ENCODE results near the gene AKT1. TPM values are rescaled to one million over a fixed set of nuclear protein-coding genes. Genes with fewer than 3 reads are reported as not detected.

AKT1 gene
- total RNA-seq, 1 donor from 2014 or later = 155 TPM

DNA sequence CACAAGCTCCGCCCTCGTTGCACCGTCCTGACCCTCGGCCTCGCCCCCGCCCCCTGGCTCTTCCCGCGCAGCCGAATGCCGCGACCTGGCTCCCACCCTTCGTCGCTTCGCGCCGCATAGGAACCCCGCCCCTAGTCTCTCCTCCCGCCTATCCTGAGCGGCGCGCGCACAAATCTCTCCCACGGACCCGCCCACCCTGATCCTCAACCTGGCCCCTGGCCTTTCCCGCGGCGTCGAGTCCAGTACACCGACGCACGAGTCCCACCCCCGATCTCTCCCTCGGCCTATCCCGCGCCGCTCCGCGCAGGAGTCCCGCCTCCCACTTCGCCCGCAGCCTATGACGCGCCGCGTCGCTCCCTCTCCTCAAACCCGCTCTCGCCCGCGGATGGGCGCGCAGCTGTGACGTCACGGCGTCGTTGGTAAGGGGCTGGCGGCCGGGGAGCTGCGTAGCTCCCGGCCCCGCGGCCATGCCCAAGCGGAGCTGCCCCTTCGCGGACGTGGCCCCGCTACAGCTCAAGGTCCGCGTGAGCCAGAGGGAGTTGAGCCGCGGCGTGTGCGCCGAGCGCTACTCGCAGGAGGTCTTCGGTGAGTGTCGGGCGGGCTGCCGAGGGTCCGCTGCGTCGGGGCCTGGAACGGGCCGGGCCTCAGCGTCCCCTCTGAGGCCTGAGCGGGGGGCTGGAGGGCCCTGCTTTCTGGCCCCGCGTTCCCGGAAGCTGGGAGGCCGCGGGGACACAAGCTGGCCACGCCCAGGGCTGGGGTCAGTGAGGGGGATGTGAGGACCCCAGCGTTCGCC, 42.6 kb downstream of the AKT1 start, which contains the start of gene SIVA1:
TSS of gene SIVA1 (plus strand) at position 413 of the 793 bp plus-strand sequence. CDS start at position 468, 55 bp downstream.
- TF ChIP-seq EZH2 (IDR thresholded peaks at IDR 0.05; ENCODE audit: insufficient read depth, low read length) = no peak
- TF ChIP-seq, protein P1, sequence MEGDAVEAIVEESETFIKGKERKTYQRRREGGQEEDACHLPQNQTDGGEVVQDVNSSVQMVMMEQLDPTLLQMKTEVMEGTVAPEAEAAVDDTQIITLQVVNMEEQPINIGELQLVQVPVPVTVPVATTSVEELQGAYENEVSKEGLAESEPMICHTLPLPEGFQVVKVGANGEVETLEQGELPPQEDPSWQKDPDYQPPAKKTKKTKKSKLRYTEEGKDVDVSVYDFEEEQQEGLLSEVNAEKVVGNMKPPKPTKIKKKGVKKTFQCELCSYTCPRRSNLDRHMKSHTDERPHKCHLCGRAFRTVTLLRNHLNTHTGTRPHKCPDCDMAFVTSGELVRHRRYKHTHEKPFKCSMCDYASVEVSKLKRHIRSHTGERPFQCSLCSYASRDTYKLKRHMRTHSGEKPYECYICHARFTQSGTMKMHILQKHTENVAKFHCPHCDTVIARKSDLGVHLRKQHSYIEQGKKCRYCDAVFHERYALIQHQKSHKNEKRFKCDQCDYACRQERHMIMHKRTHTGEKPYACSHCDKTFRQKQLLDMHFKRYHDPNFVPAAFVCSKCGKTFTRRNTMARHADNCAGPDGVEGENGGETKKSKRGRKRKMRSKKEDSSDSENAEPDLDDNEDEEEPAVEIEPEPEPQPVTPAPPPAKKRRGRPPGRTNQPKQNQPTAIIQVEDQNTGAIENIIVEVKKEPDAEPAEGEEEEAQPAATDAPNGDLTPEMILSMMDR (IDR thresholded peaks at IDR 0.05; ENCODE audit: insufficient read depth, low read depth, low read length) = no peak
- DNase-seq (ENCODE audit: low read depth) = peak; percentile 97
- Histone ChIP-seq H3K36me3 (ENCODE audit: insufficient read depth, low read length) (peaks cover 8% of the 10 kb centered on the region), H3K4me1 (ENCODE audit: insufficient read depth, low read length) (peaks cover 21% of the 10 kb centered on the region), H4K20me1 (ENCODE audit: insufficient read depth, low read length) (peaks cover 47% of the 10 kb centered on the region), H2AFZ (ENCODE audit: low read depth, low read length) (peak within 1 kb of the TSS; percentile 91), H3K9ac (ENCODE audit: low read length) (peak within 1 kb of the TSS; percentile 90), H3K9me3 (ENCODE audit: insufficient read depth, low read depth, low read length) (no peaks in the 10 kb centered on the region), H3K4me3 (ENCODE audit: insufficient read depth, low read depth, low read length) (peak within 1 kb of the TSS; percentile 74), H3K79me2 (ENCODE audit: insufficient read depth, low read length) (peaks cover 44% of the 10 kb centered on the region), H3K27me3 (ENCODE audit: insufficient read depth, low read length) (no peaks in the 10 kb centered on the region), H3K4me2 (ENCODE audit: low read length) (peak within 1 kb of the TSS; percentile 100), H3K27ac (ENCODE audit: low read depth, low read length) (peak within 1 kb of the TSS; percentile 82)
- peaks cover 21% of the 10 kb centered on the region for H3K4me1 Mint-ChIP-seq (ENCODE audit: low read depth, unreplicated experiment)
- no peaks in the 10 kb centered on the region for H3K9me3 Mint-ChIP-seq (ENCODE audit: unreplicated experiment)
- FAIRE-seq = peak; percentile 17
- peak within 1 kb of the TSS; percentile 91 for H3K4me3 Mint-ChIP-seq (ENCODE audit: unreplicated experiment)
- peaks cover 3% of the 10 kb centered on the region for H3K36me3 Mint-ChIP-seq (ENCODE audit: low read depth, unreplicated experiment)
- no peaks in the 10 kb centered on the region for H3K27me3 Mint-ChIP-seq (ENCODE audit: low read depth, unreplicated experiment)
- peak within 1 kb of the TSS; percentile 89 for H3K27ac Mint-ChIP-seq (ENCODE audit: unreplicated experiment)

DNA sequence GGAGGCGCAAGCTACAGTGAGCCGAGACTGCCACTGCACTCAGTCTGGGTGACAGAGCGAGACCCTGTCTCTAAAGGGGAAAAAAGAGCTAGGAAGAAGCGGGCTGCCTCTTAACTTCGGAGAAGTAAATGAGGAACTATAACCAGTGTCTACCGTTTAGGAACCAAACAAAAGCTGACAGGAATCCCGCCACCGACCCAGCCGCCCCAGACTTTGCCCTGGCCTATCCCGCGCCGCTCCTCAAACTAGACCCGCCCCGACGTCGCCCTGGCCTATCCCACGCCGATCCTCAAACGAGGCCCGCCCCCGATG, 43.2 kb downstream of the AKT1 start:
- H3K4me3 Mint-ChIP-seq (ENCODE audit: unreplicated experiment) = peak overlapping the region; percentile 91

More for the DNA sequence above, 43.2 kb downstream of the AKT1 start:
- Mint-ChIP-seq H3K4me1 (ENCODE audit: low read depth, unreplicated experiment) (peaks cover 21% of the 10 kb centered on the region), H3K36me3 (ENCODE audit: low read depth, unreplicated experiment) (peaks cover 3% of the 10 kb centered on the region), H3K27ac (ENCODE audit: unreplicated experiment) (no peak overlapping the region), H3K27me3 (ENCODE audit: low read depth, unreplicated experiment) (no peaks in the 10 kb centered on the region), H3K9me3 (ENCODE audit: unreplicated experiment) (no peaks in the 10 kb centered on the region)
- no peak for TF ChIP-seq EZH2 (IDR thresholded peaks at IDR 0.05; ENCODE audit: insufficient read depth, low read length)
- TF ChIP-seq, protein P1 (IDR thresholded peaks at IDR 0.05; ENCODE audit: insufficient read depth, low read depth, low read length) = no peak
- H3K27ac ChIP-seq (ENCODE audit: low read depth, low read length) = peak overlapping the region; percentile 82
- peaks cover 8% of the 10 kb centered on the region for H3K36me3 ChIP-seq (ENCODE audit: insufficient read depth, low read length)
- H3K4me3 ChIP-seq (ENCODE audit: insufficient read depth, low read depth, low read length) = peak overlapping the region; percentile 74
- H4K20me1 ChIP-seq (ENCODE audit: insufficient read depth, low read length) = peaks cover 41% of the 10 kb centered on the region
- H3K9me3 ChIP-seq (ENCODE audit: insufficient read depth, low read depth, low read length) = no peaks in the 10 kb centered on the region
- peaks cover 39% of the 10 kb centered on the region for H3K79me2 ChIP-seq (ENCODE audit: insufficient read depth, low read length)
- no peaks in the 10 kb centered on the region for H3K27me3 ChIP-seq (ENCODE audit: insufficient read depth, low read length)
- DNase-seq (ENCODE audit: low read depth) = no peak
- peak overlapping the region; percentile 100 for H3K4me2 ChIP-seq (ENCODE audit: low read length)
- peak overlapping the region; percentile 67 for H3K9ac ChIP-seq (ENCODE audit: low read length)
- peaks cover 21% of the 10 kb centered on the region for H3K4me1 ChIP-seq (ENCODE audit: insufficient read depth, low read length)
- FAIRE-seq = no peak
- peak overlapping the region; percentile 91 for H2AFZ ChIP-seq (ENCODE audit: low read depth, low read length)
